ENCODE data around the gene ZBP1.

The ZBP1 gene

DNA sequence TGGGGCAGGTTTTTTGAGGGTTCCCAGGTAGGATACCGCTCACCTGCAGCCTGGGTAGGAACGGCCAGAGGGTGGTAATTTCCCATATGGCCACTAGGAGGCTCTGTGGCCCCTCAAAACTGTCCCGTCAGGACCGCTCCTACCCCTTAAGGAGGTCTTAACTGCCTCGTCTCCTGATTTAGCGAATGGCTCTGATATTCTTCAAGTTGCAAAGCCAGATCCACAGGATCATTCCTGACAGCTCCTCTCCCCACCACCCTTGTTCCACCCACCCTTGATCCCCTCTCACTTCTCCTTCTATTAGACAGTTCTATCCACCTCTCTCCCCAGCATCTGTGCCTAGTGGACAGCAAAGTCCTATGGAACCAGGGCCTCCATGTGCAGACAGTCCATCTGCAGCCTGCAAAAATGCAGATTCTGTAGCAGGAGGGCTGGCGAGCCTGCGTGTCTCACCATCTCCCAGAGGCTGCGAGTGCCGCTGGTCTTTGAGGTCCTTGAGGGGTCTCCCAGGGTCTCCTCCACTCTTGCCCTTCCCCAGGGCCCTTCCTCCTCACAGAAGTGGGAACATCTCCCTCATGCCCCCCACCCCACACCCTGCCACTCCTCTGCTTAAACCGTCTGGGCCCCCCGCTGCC, 34.3 kb upstream of the ZBP1 start:
- no peaks in the 10 kb centered on the region for H3K27me3 Mint-ChIP-seq
- H3K4me3 Mint-ChIP-seq: no peak overlapping the region
- peak; percentile 74 for DNase-seq
- H3K36me3 Mint-ChIP-seq (ENCODE audit: low read depth): peaks cover 20% of the 10 kb centered on the region
- peaks cover 22% of the 10 kb centered on the region for H3K4me1 Mint-ChIP-seq (ENCODE audit: low read depth)
- H3K9me3 Mint-ChIP-seq: no peaks in the 10 kb centered on the region
- no peak overlapping the region for H3K27ac Mint-ChIP-seq

DNA sequence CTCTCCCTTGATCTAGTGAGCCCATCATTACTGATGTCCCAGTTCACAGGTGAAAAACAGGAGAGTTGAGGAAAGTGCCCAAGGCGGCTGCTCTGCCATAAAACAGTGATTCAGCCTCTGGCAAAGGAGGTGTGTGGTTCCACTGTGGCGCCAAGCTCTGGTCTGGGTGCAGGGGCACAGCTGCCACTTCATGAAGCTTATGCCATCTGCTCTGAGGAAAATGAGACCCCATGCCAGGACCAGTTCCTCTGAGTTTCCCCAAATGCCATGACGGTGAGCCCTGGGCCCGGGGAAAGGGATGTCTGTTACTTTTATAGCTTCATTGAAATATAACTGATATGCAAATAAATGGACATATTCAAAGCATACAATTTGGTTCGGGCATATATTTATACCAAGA, 33.7 kb upstream of the ZBP1 start:
- peaks cover 22% of the 10 kb centered on the region for H3K4me1 Mint-ChIP-seq (ENCODE audit: low read depth)
- peak; percentile 27 for DNase-seq
- H3K4me3 Mint-ChIP-seq: no peak overlapping the region
- no peaks in the 10 kb centered on the region for H3K27me3 Mint-ChIP-seq
- peaks cover 15% of the 10 kb centered on the region for H3K36me3 Mint-ChIP-seq (ENCODE audit: low read depth)
- no peaks in the 10 kb centered on the region for H3K9me3 Mint-ChIP-seq
- no peak overlapping the region for H3K27ac Mint-ChIP-seq

DNA sequence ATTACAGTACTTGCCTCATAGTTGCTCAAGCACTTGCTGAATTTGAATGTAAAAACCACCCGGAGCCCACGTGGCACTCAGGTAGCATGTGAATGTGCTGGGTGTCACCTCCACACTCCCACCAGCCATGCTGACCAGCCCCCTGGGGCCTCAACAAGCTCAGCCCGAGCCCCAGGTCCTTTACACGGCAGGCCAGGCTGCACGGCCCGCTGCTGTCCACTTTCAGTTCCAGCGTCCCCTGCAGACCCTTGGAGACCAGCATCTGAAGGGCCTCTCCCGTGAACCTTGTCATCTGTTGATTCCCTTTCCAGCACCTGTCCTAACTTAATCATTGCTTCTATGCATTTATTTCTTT, 33.3 kb upstream of the ZBP1 start:
- Mint-ChIP-seq H3K9me3 (no peaks in the 10 kb centered on the region), H3K27ac (no peak overlapping the region), H3K27me3 (no peaks in the 10 kb centered on the region), H3K4me1 (ENCODE audit: low read depth) (peaks cover 20% of the 10 kb centered on the region), H3K36me3 (ENCODE audit: low read depth) (peaks cover 13% of the 10 kb centered on the region), H3K4me3 (no peak overlapping the region)
- peak; percentile 21 for DNase-seq

DNA sequence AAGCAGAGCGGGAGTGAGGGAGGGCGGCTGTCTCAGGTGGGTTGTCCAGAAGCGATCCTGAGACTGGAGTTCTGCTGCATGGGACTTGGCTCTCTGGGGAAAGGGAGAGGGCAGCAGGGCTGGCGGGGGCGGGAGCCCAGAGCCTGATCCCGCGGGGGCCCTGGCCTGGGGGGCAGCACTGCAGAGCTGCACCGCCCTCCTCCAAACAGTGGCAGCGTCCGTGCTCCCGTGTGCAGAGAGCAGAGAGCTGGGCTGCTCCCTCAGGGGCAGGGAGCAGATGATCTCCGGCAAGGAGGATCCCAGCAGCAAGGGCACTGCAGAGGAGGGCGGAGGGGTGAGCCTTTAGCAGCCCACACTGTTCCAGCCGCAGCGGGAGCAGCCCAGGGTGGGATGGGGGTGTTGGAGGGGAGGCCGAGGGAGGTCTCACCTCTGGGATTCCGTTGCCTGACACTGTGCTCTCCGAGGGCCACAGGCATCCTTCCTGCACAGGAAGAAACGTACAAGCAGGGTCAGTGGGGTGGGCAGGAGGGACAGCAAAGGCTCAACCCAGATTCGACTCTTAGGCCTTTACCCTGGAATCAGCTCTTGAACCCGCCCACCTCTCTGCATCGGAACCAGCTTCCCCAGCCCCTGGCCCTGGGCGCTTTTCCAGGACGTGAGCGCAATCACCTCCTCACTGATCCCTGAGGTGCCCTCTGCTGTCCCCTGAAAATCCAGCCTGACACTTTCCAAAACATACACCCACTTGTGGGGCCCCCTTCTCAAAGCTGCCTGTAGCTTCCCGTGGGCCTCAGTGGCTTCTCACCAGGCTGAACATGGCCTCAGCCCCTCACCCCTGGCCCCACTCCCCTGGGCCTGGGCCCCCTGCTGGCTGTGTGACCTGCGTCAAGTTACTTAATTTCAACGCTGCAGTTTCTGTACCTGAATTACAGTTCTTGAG, 32.6 kb upstream of the ZBP1 start:
- peaks cover 14% of the 10 kb centered on the region for H3K4me1 Mint-ChIP-seq (ENCODE audit: low read depth)

DNA sequence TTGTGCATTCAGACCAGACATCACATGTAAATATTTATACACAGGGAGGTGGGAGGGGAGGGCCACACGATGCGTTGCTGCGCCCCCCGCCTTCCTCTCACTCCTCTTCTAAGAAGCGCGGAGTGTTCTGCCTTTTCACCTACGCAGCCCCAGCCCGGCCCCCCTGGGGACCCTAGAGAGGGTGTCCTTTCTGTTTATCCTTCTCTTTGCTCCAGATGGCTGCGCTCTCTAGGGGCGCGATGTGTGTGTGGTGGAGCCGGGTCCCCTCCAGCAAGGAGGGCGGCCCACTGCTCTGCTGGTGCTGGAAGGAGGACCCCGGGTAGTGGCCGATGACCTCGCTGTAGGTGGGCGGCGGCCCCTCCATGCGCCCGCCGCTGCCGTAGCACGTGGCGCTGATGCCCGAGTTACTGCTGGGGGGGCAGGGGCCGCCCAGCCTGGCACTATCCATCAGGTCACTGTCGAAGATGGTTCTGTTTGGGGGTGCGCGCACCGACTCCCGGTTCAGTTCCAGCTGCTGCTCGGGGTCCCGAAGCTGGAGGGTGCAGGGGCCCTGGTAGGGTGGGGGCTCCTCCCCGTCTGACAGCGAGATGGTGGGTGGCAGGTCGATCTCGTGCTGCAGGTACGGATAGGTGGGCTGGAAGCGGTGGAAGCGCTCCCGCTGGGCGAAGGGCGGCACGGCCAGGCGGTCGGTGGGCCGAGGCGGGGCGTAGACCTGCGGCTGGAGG, 31.8 kb upstream of the ZBP1 start:
- H3K36me3 Mint-ChIP-seq (ENCODE audit: low read depth): peaks cover 7% of the 10 kb centered on the region
- no peak overlapping the region for H3K4me3 Mint-ChIP-seq
- H3K4me1 Mint-ChIP-seq (ENCODE audit: low read depth): peaks cover 6% of the 10 kb centered on the region
- H3K27me3 Mint-ChIP-seq: no peaks in the 10 kb centered on the region
- no peaks in the 10 kb centered on the region for H3K9me3 Mint-ChIP-seq
- no peak for DNase-seq
- H3K27ac Mint-ChIP-seq: no peak overlapping the region

More for the DNA sequence above, 32.6 kb upstream of the ZBP1 start:
- H3K27me3 Mint-ChIP-seq: no peaks in the 10 kb centered on the region
- H3K9me3 Mint-ChIP-seq: no peaks in the 10 kb centered on the region
- peak; percentile 26 for DNase-seq
- H3K4me3 Mint-ChIP-seq: no peak overlapping the region
- peaks cover 11% of the 10 kb centered on the region for H3K36me3 Mint-ChIP-seq (ENCODE audit: low read depth)
- no peak overlapping the region for H3K27ac Mint-ChIP-seq

DNA sequence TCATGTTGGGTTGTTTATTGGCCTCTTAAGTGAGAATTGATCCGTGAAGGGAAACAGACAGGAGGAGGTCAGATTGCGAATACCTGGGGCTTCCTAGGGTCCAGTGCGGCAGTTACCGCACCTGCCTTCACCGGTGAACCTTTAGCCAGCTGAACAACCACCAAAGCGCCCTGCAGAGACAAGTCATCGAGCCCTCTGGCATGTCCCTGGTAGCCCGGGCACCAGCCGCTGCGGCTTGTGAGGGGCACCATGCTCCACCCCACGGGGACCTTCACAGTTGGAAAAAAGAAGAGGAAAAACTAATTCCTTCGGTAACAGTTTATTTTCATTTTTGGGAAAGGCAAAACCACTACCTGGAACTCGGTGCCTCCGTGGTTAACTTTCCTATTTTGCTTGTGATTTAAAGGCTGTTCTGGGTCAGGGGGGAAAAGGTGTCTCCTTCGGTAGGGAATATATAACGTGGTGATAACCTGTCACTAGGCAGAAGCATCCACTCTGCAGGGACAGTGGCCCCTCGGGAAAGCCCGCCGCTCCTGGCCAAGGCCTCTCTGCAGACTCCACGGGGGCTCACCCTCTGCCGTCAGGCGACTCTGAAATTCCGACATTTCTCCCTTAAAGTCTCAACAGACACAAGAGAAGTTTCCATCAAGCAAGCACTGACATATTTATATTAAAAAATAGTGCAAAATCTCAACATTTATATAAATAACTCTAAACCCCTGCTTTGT, 30.7 kb upstream of the ZBP1 start:
- peaks cover 5% of the 10 kb centered on the region for H3K4me1 Mint-ChIP-seq (ENCODE audit: low read depth)
- DNase-seq: peak; percentile 18
- H3K36me3 Mint-ChIP-seq (ENCODE audit: low read depth): peaks cover 6% of the 10 kb centered on the region
- H3K9me3 Mint-ChIP-seq: peaks cover 3% of the 10 kb centered on the region
- no peaks in the 10 kb centered on the region for H3K27me3 Mint-ChIP-seq
- H3K27ac Mint-ChIP-seq: no peak overlapping the region
- no peak overlapping the region for H3K4me3 Mint-ChIP-seq

DNA sequence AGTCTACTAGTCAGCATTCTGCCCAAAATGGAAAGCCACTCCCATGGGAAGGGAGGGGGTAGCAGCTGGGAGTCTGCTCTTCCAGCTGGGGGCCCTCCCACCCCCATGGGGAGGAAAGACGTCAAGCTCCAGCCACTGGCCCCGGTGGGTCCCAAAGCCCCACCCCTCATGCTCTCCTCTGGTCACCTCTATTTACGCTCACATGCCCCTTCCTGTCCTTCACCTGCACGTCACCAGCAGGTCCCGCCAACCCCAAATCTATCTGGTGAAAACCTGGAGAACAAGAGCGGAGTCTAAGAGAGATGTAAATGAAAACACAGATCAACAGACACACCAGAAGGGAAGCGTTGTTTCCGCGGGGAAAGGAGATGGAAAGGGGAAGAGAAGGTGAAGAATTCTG, 30.0 kb upstream of the ZBP1 start:
- peaks cover 3% of the 10 kb centered on the region for H3K9me3 Mint-ChIP-seq
- no peaks in the 10 kb centered on the region for H3K27me3 Mint-ChIP-seq
- no peak overlapping the region for H3K4me3 Mint-ChIP-seq
- H3K36me3 Mint-ChIP-seq (ENCODE audit: low read depth): peaks cover 6% of the 10 kb centered on the region
- H3K27ac Mint-ChIP-seq: no peak overlapping the region
- DNase-seq: peak; percentile 7
- H3K4me1 Mint-ChIP-seq (ENCODE audit: low read depth): peaks cover 5% of the 10 kb centered on the region

DNA sequence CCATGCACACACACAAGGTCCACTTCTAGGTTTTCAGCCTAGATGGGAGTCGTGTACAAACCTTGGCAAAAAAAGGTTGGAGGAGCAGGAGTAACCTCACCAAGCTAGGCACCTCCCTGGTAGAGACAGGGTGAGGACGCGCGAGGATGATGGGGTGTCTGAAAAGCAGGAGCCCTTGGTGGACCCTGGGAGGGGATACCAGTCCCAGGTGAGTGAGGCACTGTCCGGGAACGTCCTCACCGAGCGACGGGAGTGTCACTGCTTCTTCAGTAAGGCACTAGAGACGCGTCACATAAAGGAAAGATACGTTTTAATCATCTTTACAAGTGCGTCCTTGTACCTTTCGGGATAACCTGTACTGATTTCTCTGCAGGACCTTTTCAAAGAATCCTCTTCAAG, 29.4 kb upstream of the ZBP1 start:
- DNase-seq: peak; percentile 11
- peaks cover 6% of the 10 kb centered on the region for H3K36me3 Mint-ChIP-seq (ENCODE audit: low read depth)
- no peaks in the 10 kb centered on the region for H3K27me3 Mint-ChIP-seq

DNA sequence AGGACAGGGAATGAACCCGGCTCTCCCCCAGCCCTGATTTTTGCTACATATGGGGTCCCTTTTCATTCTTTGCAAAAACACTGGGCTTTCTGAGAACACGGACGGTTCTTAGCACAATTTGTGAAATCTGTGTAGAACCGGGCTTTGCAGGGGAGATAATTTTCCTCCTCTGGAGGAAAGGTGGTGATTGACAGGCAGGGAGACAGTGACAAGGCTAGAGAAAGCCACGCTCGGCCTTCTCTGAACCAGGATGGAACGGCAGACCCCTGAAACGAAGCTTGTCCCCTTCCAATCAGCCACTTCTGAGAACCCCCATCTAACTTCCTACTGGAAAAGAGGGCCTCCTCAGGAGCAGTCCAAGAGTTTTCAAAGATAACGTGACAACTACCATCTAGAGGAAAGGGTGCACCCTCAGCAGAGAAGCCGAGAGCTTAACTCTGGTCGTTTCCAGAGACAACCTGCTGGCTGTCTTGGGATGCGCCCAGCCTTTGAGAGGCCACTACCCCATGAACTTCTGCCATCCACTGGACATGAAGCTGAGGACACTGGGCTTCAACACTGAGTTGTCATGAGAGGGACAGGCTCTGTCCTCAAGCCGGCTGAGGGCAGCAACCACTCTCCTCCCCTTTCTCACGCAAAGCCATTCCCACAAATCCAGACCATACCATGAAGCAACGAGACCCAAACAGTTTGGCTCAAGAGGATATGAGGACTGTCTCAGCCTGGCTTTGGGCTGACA, 28.8 kb upstream of the ZBP1 start:
- Mint-ChIP-seq H3K36me3 (ENCODE audit: low read depth) (peaks cover 6% of the 10 kb centered on the region), H3K27ac (no peak overlapping the region), H3K4me3 (no peak overlapping the region), H3K4me1 (ENCODE audit: low read depth) (no peaks in the 10 kb centered on the region), H3K27me3 (no peaks in the 10 kb centered on the region), H3K9me3 (peaks cover 11% of the 10 kb centered on the region)
- peak; percentile 8 for DNase-seq

More for the DNA sequence above, 29.4 kb upstream of the ZBP1 start:
- Mint-ChIP-seq H3K9me3 (peaks cover 7% of the 10 kb centered on the region), H3K4me1 (ENCODE audit: low read depth) (peaks cover 5% of the 10 kb centered on the region), H3K27ac (no peak overlapping the region), H3K4me3 (no peak overlapping the region)

DNA sequence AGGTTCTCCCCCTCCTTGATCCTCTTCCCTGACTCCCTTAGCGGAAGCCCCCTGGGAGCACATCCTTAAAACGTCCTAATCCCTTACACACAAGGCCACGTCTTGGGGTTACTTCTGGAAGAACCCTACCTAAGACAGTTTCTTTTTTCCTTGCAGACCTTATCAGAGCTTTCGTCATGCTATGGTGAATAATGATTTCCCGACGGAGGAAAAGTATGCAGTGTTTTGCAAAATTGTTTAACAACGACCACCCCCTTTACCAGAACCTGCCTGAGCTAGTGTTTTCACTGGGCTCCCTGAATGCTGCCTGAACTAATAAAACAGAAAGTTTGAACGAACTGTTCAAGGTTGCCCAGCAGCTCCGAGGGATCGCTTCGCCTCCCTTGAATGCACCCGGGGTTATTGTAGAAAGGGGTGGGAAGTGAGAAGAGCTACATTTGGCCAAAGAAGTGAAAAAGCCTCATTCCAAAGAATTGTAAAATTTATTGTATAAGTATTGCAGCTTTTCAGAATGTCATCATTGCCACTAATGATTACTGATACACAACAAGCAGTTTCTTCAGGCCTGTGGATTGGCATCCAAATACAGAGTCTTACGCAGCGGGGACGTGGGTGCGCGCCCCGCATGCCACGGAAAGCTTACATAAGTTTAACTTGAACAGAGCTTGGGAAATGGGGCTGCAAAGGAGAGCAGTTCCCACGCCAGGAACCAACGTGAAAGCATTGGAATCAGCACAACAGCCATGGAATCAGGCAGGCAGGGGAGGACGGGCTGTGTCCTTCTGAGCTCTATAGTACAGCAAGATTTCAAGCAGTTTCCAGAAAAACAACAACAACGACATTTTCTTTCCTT, 27.9 kb upstream of the ZBP1 start:
- Mint-ChIP-seq H3K36me3 (ENCODE audit: low read depth) (peaks cover 6% of the 10 kb centered on the region), H3K27ac (no peak overlapping the region), H3K27me3 (no peaks in the 10 kb centered on the region), H3K4me3 (no peak overlapping the region), H3K9me3 (peaks cover 14% of the 10 kb centered on the region), H3K4me1 (ENCODE audit: low read depth) (no peaks in the 10 kb centered on the region)
- DNase-seq: no peak

DNA sequence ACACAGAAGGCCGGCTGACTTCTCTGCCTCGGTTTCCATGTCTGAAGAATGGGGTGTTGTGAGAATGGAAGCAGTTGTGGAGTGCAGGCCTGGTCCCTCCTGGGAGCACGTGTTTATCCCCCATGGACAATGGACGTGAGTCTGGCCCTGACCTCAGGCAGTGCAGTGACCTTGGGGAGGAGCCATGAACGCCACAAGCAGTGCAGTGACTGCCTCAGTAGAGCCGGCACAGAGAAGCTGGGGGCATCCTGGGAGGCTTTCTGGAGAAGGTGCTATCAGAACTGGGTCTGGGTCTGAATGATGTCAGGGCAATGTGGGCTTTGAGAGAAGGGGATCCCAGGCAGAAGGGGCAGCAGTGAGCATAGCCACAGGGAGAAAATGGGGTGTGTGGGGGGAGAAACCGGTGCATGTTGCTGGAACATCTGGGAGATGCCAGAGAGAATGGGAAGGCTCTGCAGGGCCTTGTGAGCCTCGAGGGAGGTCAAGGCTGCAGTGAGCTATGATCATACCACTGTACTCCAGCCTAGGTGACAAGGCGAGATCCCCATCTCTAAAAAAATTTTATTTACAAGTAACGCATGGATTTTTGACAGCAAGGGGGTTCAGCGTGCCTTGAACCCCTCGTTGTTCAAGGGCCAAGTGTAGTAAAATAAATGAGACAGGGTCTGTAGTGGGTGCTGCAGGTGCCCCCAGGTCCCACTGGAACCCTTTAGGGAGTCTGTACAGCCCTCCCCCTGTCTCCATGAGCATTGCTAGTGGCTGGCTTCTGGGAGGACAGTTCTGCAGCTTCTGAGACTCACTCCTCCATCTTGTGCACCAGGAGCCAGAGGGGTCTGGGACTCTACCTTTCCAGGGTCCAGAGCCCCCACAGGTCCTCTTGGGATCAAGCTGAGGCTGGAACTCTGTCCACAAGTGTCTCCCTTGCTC, 27.0 kb upstream of the ZBP1 start:
- no peaks in the 10 kb centered on the region for H3K4me1 Mint-ChIP-seq (ENCODE audit: low read depth)
- no peak overlapping the region for H3K4me3 Mint-ChIP-seq
- no peak overlapping the region for H3K27ac Mint-ChIP-seq
- no peak for DNase-seq
- H3K36me3 Mint-ChIP-seq (ENCODE audit: low read depth): peaks cover 4% of the 10 kb centered on the region
- H3K27me3 Mint-ChIP-seq: no peaks in the 10 kb centered on the region
- H3K9me3 Mint-ChIP-seq: peaks cover 14% of the 10 kb centered on the region

DNA sequence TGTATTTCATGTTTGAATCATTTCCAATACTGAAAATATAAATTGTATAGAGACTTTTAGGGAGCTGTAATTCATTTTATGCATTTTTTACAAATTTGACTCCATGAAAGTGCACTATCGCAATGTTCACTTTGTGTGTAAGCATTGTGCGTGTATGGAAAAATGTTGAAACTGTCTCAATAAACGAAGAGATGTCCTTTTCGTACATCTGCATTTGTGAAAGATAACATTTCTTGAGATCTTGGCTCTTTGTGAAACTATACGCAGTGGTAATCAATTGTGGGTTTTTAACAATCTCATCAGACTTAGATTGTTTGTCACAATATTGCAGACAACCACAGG, 18.6 kb upstream of the ZBP1 start:
- H3K27ac Mint-ChIP-seq: no peak overlapping the region
- no peaks in the 10 kb centered on the region for H3K36me3 Mint-ChIP-seq (ENCODE audit: low read depth)
- no peaks in the 10 kb centered on the region for H3K27me3 Mint-ChIP-seq
- H3K4me1 Mint-ChIP-seq (ENCODE audit: low read depth): peaks cover 10% of the 10 kb centered on the region
- H3K4me3 Mint-ChIP-seq: no peak overlapping the region
- DNase-seq: no peak
- peaks cover 32% of the 10 kb centered on the region for H3K9me3 Mint-ChIP-seq

All from activated T-cell treated with anti-CD3 and anti-CD28 coated beads, Interleukin-2, amount 50 U/mL, for 24 hours (primary cell).